Liver (tissue), 9 donors: ENCODE measurements around the gene FADS3. TPM values are rescaled to one million over a fixed set of nuclear protein-coding genes. Genes with fewer than 3 reads are reported as not detected.

Source experiments
- DNase-seq: peaks from one replicate; pipeline ENCODE4 v3.0.0-alpha.2; 2017; ENCODE audit warnings: low spot score
- H3K27ac ChIP-seq, 2 donors: one replicate each; pipeline ENCODE4 v1.7.0; 2013; ENCODE audit warnings: inconsistent platforms in 2 of 2, low read length in 2 of 2, control low read depth in 1 of 2, low read depth in 1 of 2, mild to moderate bottlenecking in 1 of 2
- H3K27me3 ChIP-seq, 4 donors: one replicate each; pipeline versions ENCODE4 v1.6.1 to v1.7.0; 2013; ENCODE audit warnings: low read length in 3 of 4, inconsistent platforms in 1 of 4, mild to moderate bottlenecking in 1 of 4, moderate library complexity in 1 of 4; ENCODE audit not compliant: control insufficient read depth in 4 of 4, insufficient read depth in 4 of 4
- H3K36me3 ChIP-seq, 4 donors: one replicate each; pipeline versions ENCODE4 v1.6.1 to v1.7.0; 2013; ENCODE audit warnings: low read length in 3 of 4, mild to moderate bottlenecking in 3 of 4, low read depth in 1 of 4, moderate library complexity in 1 of 4; ENCODE audit not compliant: control insufficient read depth in 4 of 4, insufficient read depth in 3 of 4
- H3K4me1 ChIP-seq, 4 donors: one replicate each; pipeline versions ENCODE4 v1.6.1 to v1.7.0; 2013; ENCODE audit warnings: low read length in 3 of 4, mild to moderate bottlenecking in 3 of 4, moderate library complexity in 1 of 4; ENCODE audit not compliant: control insufficient read depth in 4 of 4, insufficient read depth in 4 of 4
- H3K4me3 ChIP-seq, 3 donors: one replicate each; pipeline versions ENCODE4 v1.6.1 to v1.7.0; 2013; ENCODE audit warnings: low read length in 3 of 3, control low read depth in 1 of 3, low read depth in 1 of 3, mild to moderate bottlenecking in 1 of 3
- H3K9ac ChIP-seq, 2 donors: one replicate each; pipeline ENCODE4 v1.7.0; 2013; ENCODE audit warnings: low read length in 2 of 2, mild to moderate bottlenecking in 2 of 2, moderate library complexity in 2 of 2, control low read depth in 1 of 2, low read depth in 1 of 2
- H3K9me3 ChIP-seq, 4 donors: one replicate each; pipeline versions ENCODE4 v1.6.1 to v1.7.0; 2013; ENCODE audit warnings: low read length in 3 of 4; ENCODE audit not compliant: control insufficient read depth in 4 of 4
- CTCF ChIP-seq: fragments of 150-350 bp; IDR thresholded peaks from 2 replicates; pipeline ENCODE4 v1.5.1; 2017; ENCODE audit warnings: improper control_type of control experiment, low read depth, low read length; ENCODE audit not compliant: missing input control
- EGR1 ChIP-seq, 2 donors: IDR thresholded peaks; 2 replicates each; pipeline ENCODE4 v1.6.1; 2016 to 2018; ENCODE audit warnings: antibody characterized with exemption in 2 of 2, low read depth in 2 of 2
- FOXA1 ChIP-seq: IDR thresholded peaks from 2 replicates; pipeline ENCODE4 v1.6.1; 2016; ENCODE audit warnings: antibody characterized with exemption
- FOXA2 ChIP-seq: IDR thresholded peaks from 2 replicates; pipeline ENCODE4 v1.6.1; 2016; ENCODE audit warnings: antibody characterized with exemption
- GABPA ChIP-seq, 2 donors: IDR thresholded peaks in 1 of 2; conservative IDR thresholded peaks in 1 of 2; 2 replicates each; pipeline ENCODE4 v1.6.1; 2016; ENCODE audit warnings: antibody characterized with exemption in 2 of 2, mild to moderate bottlenecking in 1 of 2, moderate library complexity in 1 of 2
- HNF4A ChIP-seq, 2 donors: conservative IDR thresholded peaks; 2 replicates each; pipeline ENCODE4 v1.6.1; 2016; ENCODE audit warnings: antibody characterized with exemption in 2 of 2, mild to moderate bottlenecking in 2 of 2
- HNF4G ChIP-seq: IDR thresholded peaks from 2 replicates; pipeline ENCODE4 v1.6.1; 2016; ENCODE audit warnings: antibody characterized with exemption
- JUND ChIP-seq, 2 donors: IDR thresholded peaks; 2 replicates each; pipeline ENCODE4 v1.6.1; 2016; ENCODE audit warnings: antibody characterized with exemption in 2 of 2
- MAX ChIP-seq: IDR thresholded peaks from 2 replicates; pipeline ENCODE4 v1.6.1; 2016; ENCODE audit warnings: antibody characterized with exemption
- NR2F2 ChIP-seq: IDR thresholded peaks from 2 replicates; pipeline ENCODE4 v1.6.1; 2016; ENCODE audit warnings: antibody characterized with exemption
- RAD21 ChIP-seq, 2 donors: IDR thresholded peaks; 2 replicates each; pipeline ENCODE4 v1.6.1; 2016; ENCODE audit warnings: antibody characterized with exemption in 2 of 2, mild to moderate bottlenecking in 2 of 2
- REST ChIP-seq: IDR thresholded peaks from 2 replicates; pipeline ENCODE4 v1.6.1; 2016; ENCODE audit warnings: antibody characterized with exemption, mild to moderate bottlenecking
- RXRA ChIP-seq, 2 donors: IDR thresholded peaks; 2 replicates each; pipeline ENCODE4 v1.6.1; 2017 to 2018; ENCODE audit warnings: antibody characterized with exemption in 2 of 2, mild to moderate bottlenecking in 1 of 2
- SP1 ChIP-seq: IDR thresholded peaks from 2 replicates; pipeline ENCODE4 v1.6.1; 2018; ENCODE audit warnings: antibody characterized with exemption, mild to moderate bottlenecking
- ZBTB33 ChIP-seq: IDR thresholded peaks from 2 replicates; pipeline ENCODE4 v1.6.1; 2016; ENCODE audit warnings: antibody characterized with exemption
- WGBS: extraction: QIAGEN DNeasy Blood & Tissue Kit; methylation state at CpG from one replicate; pipeline ENCODE4 v1.1.7; 2013; 5-methylcytosine and 5-hydroxymethylcytosine counted together
- polyA plus RNA-seq, 2 donors: library from polyadenylated mRNA; stranded (reverse) in 1 of 2; unstranded in 1 of 2; fragments of 200-250 nt in 1 of 2; fragments of >200 nt in 1 of 2; fragmentation: Nextera tagmentation in 1 of 2; extraction: Ambion mirVana in 1 of 2; gene quantifications; one replicate each; pipeline versions ENCODE4 v1.2.1 to v1.2.3, GENCODE V29; 2013 to 2015
- total RNA-seq, 2 donors: library from RNA; depleted of rRNA; stranded (reverse); fragments of >200 nt; gene quantifications; one replicate each; pipeline ENCODE4 v1.2.3, GENCODE V29; 2014
- donor health status: healthy.
- donor health status: healthy.
- donor health status: healthy.
- donor health status: healthy.
- donor health status: healthy.

Gene FADS3
- total and polyA plus RNA-seq, 4 donors: 8.3 to 13.6 (median 10.3) TPM

- Histone ChIP-seq H3K36me3 (no peaks in the 10 kb centered on the region), H3K4me1 (peaks cover 0 to 9% (median 4%) of the 10 kb centered on the region in 4 donors), H3K27ac (no peak overlapping the region), H3K9ac (no peak overlapping the region), H3K4me3 (no peak overlapping the region), H3K9me3 (no peaks in the 10 kb centered on the region), H3K27me3 (no peaks in the 10 kb centered on the region)
- no peak for TF ChIP-seq HNF4A (conservative IDR thresholded peaks at IDR 0.05)
- TF ChIP-seq HNF4G: no peak
- no peak for TF ChIP-seq GABPA (IDR thresholded peaks at IDR 0.05 in 1 of 2, conservative IDR thresholded peaks at IDR 0.05 in 1 of 2)
- TF ChIP-seq REST: no peak
- TF ChIP-seq NR2F2: no peak
- TF ChIP-seq MAX: no peak
- no peak for TF ChIP-seq EGR1 (IDR thresholded peaks at IDR 0.05; ENCODE audit: low read depth in 2 of 2)
- no peak for TF ChIP-seq FOXA2
- TF ChIP-seq ZBTB33: no peak
- TF ChIP-seq JUND (IDR thresholded peaks at IDR 0.05): no peak
- no peak for TF ChIP-seq RAD21 (IDR thresholded peaks at IDR 0.05)
- DNase-seq: no peak
- WGBS: 98% methylated on average over 3 of the region's 3 CpGs
Observed at GRCh38 chr11:61926235-61926634, 34.9 kb upstream of the FADS3 start.

- no peaks in the 10 kb centered on the region for H3K36me3 ChIP-seq
- H3K4me3 ChIP-seq: no peak overlapping the region
- H3K27me3 ChIP-seq: no peaks in the 10 kb centered on the region
- no peak overlapping the region for H3K27ac ChIP-seq
- no peak for DNase-seq
- TF ChIP-seq SP1: no peak
- TF ChIP-seq RXRA (IDR thresholded peaks at IDR 0.05): no peak
- H3K9ac ChIP-seq: no peak overlapping the region
- H3K9me3 ChIP-seq: no peaks in the 10 kb centered on the region
- WGBS: 95% methylated on average over 2 of the region's 2 CpGs
- peaks cover 0 to 9% (median 4%) of the 10 kb centered on the region in 4 donors for H3K4me1 ChIP-seq
Observed at GRCh38 chr11:61925736-61926135, 34.4 kb upstream of the FADS3 start.

GRCh38 chr11:61924064-61924455, 32.7 kb upstream of the FADS3 start:
- H3K4me3 ChIP-seq: no peak overlapping the region
- peaks cover 0 to 9% (median 4%) of the 10 kb centered on the region in 4 donors for H3K4me1 ChIP-seq
- H3K9me3 ChIP-seq: no peaks in the 10 kb centered on the region
- 69% methylated on average over 6 of the region's 6 CpGs for WGBS
- TF ChIP-seq HNF4G: no peak
- TF ChIP-seq FOXA1: no peak
- TF ChIP-seq ZBTB33: no peak
- TF ChIP-seq JUND (IDR thresholded peaks at IDR 0.05): no peak
- TF ChIP-seq MAX: no peak
- no peak for TF ChIP-seq CTCF
- TF ChIP-seq GABPA (IDR thresholded peaks at IDR 0.05 in 1 of 2, conservative IDR thresholded peaks at IDR 0.05 in 1 of 2): no peak
- TF ChIP-seq SP1: no peak
- TF ChIP-seq NR2F2: no peak
- no peak for TF ChIP-seq RAD21 (IDR thresholded peaks at IDR 0.05)
- H3K36me3 ChIP-seq: no peaks in the 10 kb centered on the region
- peak overlapping the region; percentile 47 to 69 for H3K27ac ChIP-seq
- H3K27me3 ChIP-seq: no peaks in the 10 kb centered on the region
- DNase-seq: no peak
- no peak overlapping the region for H3K9ac ChIP-seq
